PFSK-1 (cell line): ENCODE data around the gene HSF2BP.

ENCODE experiments used
- POLR2AphosphoS5 ChIP-seq: IDR thresholded peaks from 2 replicates; pipeline ENCODE4 v1.6.1; 2012; ENCODE audit warnings: low read depth, mild to moderate bottlenecking, control low read depth, low read length, moderate library complexity
- REST ChIP-seq, 2 experiments: IDR thresholded peaks; 2 replicates each; pipeline versions ENCODE4 v1.6.1 to v1.8.0; 2011 to 2012; ENCODE audit warnings: low read depth in 2 of 2, low read length in 2 of 2, control low read depth in 1 of 2, inconsistent platforms in 1 of 2, mild to moderate bottlenecking in 1 of 2, moderate library complexity in 1 of 2; ENCODE audit not compliant: insufficient read depth in 1 of 2
- TAF1 ChIP-seq: IDR thresholded peaks from 2 replicates; pipeline ENCODE4 v1.6.1; 2012; ENCODE audit warnings: low read length, control low read depth, borderline replicate concordance; ENCODE audit not compliant: insufficient read depth

DNA sequence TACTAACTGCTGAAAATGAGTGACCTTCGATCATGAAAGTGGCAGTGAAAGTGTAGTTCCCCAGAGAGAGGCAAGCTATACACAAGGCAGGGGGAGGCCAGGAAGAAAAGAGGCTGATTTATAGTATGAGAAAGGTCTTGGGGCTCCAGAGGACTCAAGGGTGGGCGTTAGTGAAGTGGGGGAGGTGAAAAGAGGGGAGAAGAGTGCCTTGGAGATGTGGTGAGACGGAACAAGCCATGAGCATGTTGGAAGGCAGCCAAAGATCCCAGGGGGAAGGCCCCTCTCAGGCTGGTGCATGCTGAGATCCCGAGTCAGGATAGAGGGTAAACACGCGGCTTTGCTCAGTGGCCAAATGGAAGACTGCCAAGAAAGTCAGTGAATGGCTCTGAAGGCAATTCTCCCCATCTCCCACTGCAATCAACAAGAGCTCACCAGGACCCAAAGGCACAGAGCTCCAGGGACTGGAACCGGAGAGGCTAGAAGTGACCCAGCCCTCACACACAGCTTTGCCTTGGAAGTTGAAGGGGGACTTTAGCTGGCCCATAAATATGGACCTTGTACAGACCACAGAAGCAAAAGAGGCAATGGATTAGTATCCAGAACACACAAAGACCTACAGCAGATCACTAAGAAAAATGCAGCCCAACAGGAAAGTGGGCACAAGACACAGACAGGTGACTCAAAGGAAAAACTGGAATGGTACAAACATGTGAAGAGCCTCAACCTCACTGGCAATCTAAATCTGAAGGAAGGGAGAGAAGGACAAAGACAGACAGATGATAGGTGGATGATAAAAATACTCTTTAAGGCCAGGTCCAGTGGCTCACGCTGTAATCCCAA lies 49.6 kb downstream of the HSF2BP start:
- TF ChIP-seq REST (IDR thresholded peaks at IDR 0.05; ENCODE audit: insufficient read depth in 1 of 2, low read depth in 2 of 2, low read length in 2 of 2) = no peak
- TF ChIP-seq POLR2AphosphoS5 = no peak
- TF ChIP-seq TAF1 = no peak
